Stomach (tissue), 9 donors: ENCODE measurements around the gene LYPD6B. TPM values are rescaled to one million over a fixed set of nuclear protein-coding genes. Genes with fewer than 3 reads are reported as not detected.
A peak's percentile ranks its signal among the peaks of the same experiment; 100 is the strongest.

Experiments used
- DNase-seq, 2 donors: peaks; one replicate each; pipeline versions ENCODE4 v3.0.0 to v3.0.0-alpha.2; 2013 to 2019
- H3K27ac ChIP-seq, 5 donors: fragments of 200-600 bp in 4 of 5; sonication (generic) in 4 of 5; one replicate each; pipeline ENCODE4 v1.5.1; 2013 to 2019; ENCODE audit warnings: mild to moderate bottlenecking in 1 of 5, moderate library complexity in 1 of 5
- H3K27me3 ChIP-seq, 3 donors: fragments of 200-600 bp; sonication (generic); one replicate each; pipeline ENCODE4 v1.5.1; 2017 to 2019; ENCODE audit warnings: mixed run types in 1 of 3
- H3K36me3 ChIP-seq, 4 donors: fragments of 200-600 bp; sonication (generic); 1 replicate in 3 of 4; 2 replicates in 1 of 4; pipeline ENCODE4 v1.5.1; 2016 to 2019
- H3K4me1 ChIP-seq, 4 donors: fragments of 200-600 bp; sonication (generic); one replicate each; pipeline ENCODE4 v1.5.1; 2016 to 2019
- H3K4me3 ChIP-seq, 4 donors: fragments of 200-600 bp; sonication (generic) in 3 of 4; one replicate each; pipeline ENCODE4 v1.5.1; 2016 to 2019; ENCODE audit warnings: mild to moderate bottlenecking in 1 of 4
- H3K9me3 ChIP-seq, 4 donors: fragments of 200-600 bp; sonication (generic); one replicate each; pipeline ENCODE4 v1.5.1; 2016 to 2019
- CTCF ChIP-seq, 7 experiments: fragments of 450-650 bp in 4 of 7; fragments of 200-600 bp in 3 of 7; sonication (generic) in 3 of 7; IDR thresholded peaks; one replicate each; pipeline ENCODE4 v1.5.1; 2016 to 2019; ENCODE audit warnings: antibody characterized with exemption in 7 of 7, control low read depth in 2 of 7, mild to moderate bottlenecking in 1 of 7
- EP300 ChIP-seq: sonication (generic); formaldehyde crosslinking; IDR thresholded peaks from one replicate; pipeline ENCODE4 v1.6.1; 2017; ENCODE audit warnings: antibody characterized with exemption
- POLR2A ChIP-seq, 4 donors: fragments of 450-650 bp; IDR thresholded peaks; one replicate each; pipeline ENCODE4 v1.6.1; 2016; ENCODE audit warnings: antibody characterized with exemption in 4 of 4, control low read depth in 2 of 4, mild to moderate bottlenecking in 1 of 4, moderate library complexity in 1 of 4
- POLR2AphosphoS5 ChIP-seq, 3 donors: sonication (generic); formaldehyde crosslinking; IDR thresholded peaks; one replicate each; pipeline ENCODE4 v1.6.1; 2016; ENCODE audit warnings: antibody characterized with exemption in 3 of 3
- WGBS, 5 donors: extraction: QIAGEN DNeasy Blood & Tissue Kit in 3 of 5; methylation state at CpG; one replicate each; pipeline versions ENCODE4 v1.1.5 to v1.1.7; 2013 to 2018; 5-methylcytosine and 5-hydroxymethylcytosine counted together
- intact Hi-C: fragments of 100-400 bp; cut with DNase I; formaldehyde crosslinking; loops from one replicate; pipeline ENCODE4 v1.15.1; 2023; ENCODE audit warnings: low total_unique reads
- polyA plus RNA-seq, 3 donors: library from polyadenylated mRNA; stranded (reverse); fragments of 200-250 nt; gene quantifications; one replicate each; pipeline ENCODE4 v1.2.3, GENCODE V29; 2013
- total RNA-seq, 5 donors: library from RNA; depleted of rRNA; stranded (reverse); fragments of >200 nt; gene quantifications; one replicate each; pipeline versions ENCODE4 v1.1.0 to v1.2.3, GENCODE V29; 2014 to 2016
- donor health status: healthy with polysubstance abuse.
- donor health status: Bipolar disorder and iron deficiency.
- donor health status: healthy.

The LYPD6B gene
- total and polyA plus RNA-seq, 8 donors = 10.9 to 88.7 (median 20.5) TPM; not detected in 1

- Histone ChIP-seq H3K4me3 (no peak overlapping the region), H3K4me1 (peaks cover 0 to 15% (median 2%) of the 10 kb centered on the region in 4 donors), H3K27me3 (no peaks in the 10 kb centered on the region), H3K27ac (no peak overlapping the region), H3K36me3 (no peaks in the 10 kb centered on the region), H3K9me3 (no peaks in the 10 kb centered on the region)
- intact Hi-C loops = no loop called here
- TF ChIP-seq EP300 (no peak), POLR2AphosphoS5 (IDR thresholded peaks at IDR 0.05) (no peak), POLR2A (IDR thresholded peaks at IDR 0.05) (no peak), CTCF (IDR thresholded peaks at IDR 0.05) (no peak)
- 34 to 48% (median 39%) methylated on average over 6 of the region's 6 CpGs for WGBS, 5 donors
- DNase-seq = no peak
These were observed 80.9 kb downstream of the LYPD6B start for GRCh38 chr2:149119368-149119767.

- WGBS, 5 donors = 75 to 90% (median 79%) methylated on average over 2 of the region's 2 CpGs
- intact Hi-C loops = no loop called here
These were observed 84.0 kb downstream of the LYPD6B start for GRCh38 chr2:149122516-149122915.

GRCh38 chr2:149125031-149125725 lies 86.7 kb downstream of the LYPD6B start:
- intact Hi-C loops = no loop called here
- Histone ChIP-seq H3K9me3 (no peaks in the 10 kb centered on the region), H3K27me3 (no peaks in the 10 kb centered on the region), H3K36me3 (no peaks in the 10 kb centered on the region), H3K4me1 (peaks cover 4 to 38% (median 14%) of the 10 kb centered on the region in 4 donors), H3K4me3 (no peak overlapping the region), H3K27ac (peak overlapping the region; percentile 50 to 90 (median 76))
- peak; percentile 80 to 90 for DNase-seq
- 22 to 48% (median 32%) methylated on average over 6 of the region's 6 CpGs for WGBS, 5 donors
- TF ChIP-seq POLR2AphosphoS5 (IDR thresholded peaks at IDR 0.05) = peak in 2 of 3 donors; percentile 60 to 79
- no peak for TF ChIP-seq POLR2A (IDR thresholded peaks at IDR 0.05)

More at GRCh38 chr2:149122516-149122915, 84.0 kb downstream of the LYPD6B start:
- peak in 1 of 2 donors; percentile 65 for DNase-seq
- no peaks in the 10 kb centered on the region for H3K27me3 ChIP-seq
- TF ChIP-seq POLR2AphosphoS5 (IDR thresholded peaks at IDR 0.05) (no peak), POLR2A (IDR thresholded peaks at IDR 0.05) (no peak), CTCF (IDR thresholded peaks at IDR 0.05) (no peak), EP300 (no peak)
- H3K36me3 ChIP-seq = no peaks in the 10 kb centered on the region
- H3K4me1 ChIP-seq = peaks cover 4 to 30% (median 10%) of the 10 kb centered on the region in 4 donors
- no peak overlapping the region for H3K4me3 ChIP-seq
- H3K27ac ChIP-seq = no peak overlapping the region
- no peaks in the 10 kb centered on the region for H3K9me3 ChIP-seq

- Histone ChIP-seq H3K27me3 (no peaks in the 10 kb centered on the region), H3K36me3 (no peaks in the 10 kb centered on the region), H3K4me3 (no peak overlapping the region), H3K4me1 (peaks cover 0 to 46% (median 15%) of the 10 kb centered on the region in 4 donors), H3K27ac (peak overlapping the region in 2 of 5 donors; percentile 50 to 56), H3K9me3 (no peaks in the 10 kb centered on the region)
- intact Hi-C loops = no loop called here
- WGBS, 5 donors = 16 to 31% (median 26%) methylated on average over 2 of the region's 2 CpGs
- DNase-seq = no peak
- TF ChIP-seq POLR2A (IDR thresholded peaks at IDR 0.05) (no peak), EP300 (no peak), POLR2AphosphoS5 (IDR thresholded peaks at IDR 0.05) (no peak), CTCF (IDR thresholded peaks at IDR 0.05) (no peak)
These were observed 90.9 kb downstream of the LYPD6B start for GRCh38 chr2:149129433-149129832.

GRCh38 chr2:149132339-149132738 lies 93.8 kb downstream of the LYPD6B start:
- Histone ChIP-seq H3K36me3 (no peaks in the 10 kb centered on the region), H3K4me1 (peaks cover 0 to 31% (median 5%) of the 10 kb centered on the region in 4 donors), H3K27ac (no peak overlapping the region), H3K9me3 (no peaks in the 10 kb centered on the region), H3K4me3 (no peak overlapping the region), H3K27me3 (no peaks in the 10 kb centered on the region)
- DNase-seq = no peak
- intact Hi-C loops = no loop called here
- 60 to 86% (median 68%) methylated on average over 3 of the region's 3 CpGs for WGBS, 5 donors
- TF ChIP-seq EP300 (no peak), POLR2AphosphoS5 (IDR thresholded peaks at IDR 0.05) (no peak), POLR2A (IDR thresholded peaks at IDR 0.05) (no peak), CTCF (IDR thresholded peaks at IDR 0.05) (no peak)
